Type B pancreatic cell (in vitro differentiated cells): Measurements from ENCODE around the gene ESPN. TPM values are rescaled to one million over a fixed set of nuclear protein-coding genes. Genes with fewer than 3 reads are reported as not detected.

Experiments
- DNase-seq: peaks from one replicate; pipeline ENCODE4 v3.0.0; 2021; ENCODE audit warnings: mixed read lengths; ENCODE audit not compliant: unreplicated experiment; ENCODE audit errors: extremely low spot score
- H3K27ac Mint-ChIP-seq: 2 replicates; pipeline ENCODE4 v1.8.0; 2021; ENCODE audit warnings: mild to moderate bottlenecking, mixed read lengths
- H3K27me3 Mint-ChIP-seq: 2 replicates; pipeline ENCODE4 v1.8.0; 2021; ENCODE audit warnings: mixed read lengths
- H3K36me3 Mint-ChIP-seq: 2 replicates; pipeline ENCODE4 v1.8.0; 2021; ENCODE audit warnings: mixed read lengths
- H3K4me1 Mint-ChIP-seq: one replicate; pipeline ENCODE4 v1.8.0; 2021; ENCODE audit warnings: mixed read lengths; ENCODE audit not compliant: unreplicated experiment
- H3K4me3 Mint-ChIP-seq: 2 replicates; pipeline ENCODE4 v1.8.0; 2021; ENCODE audit warnings: mild to moderate bottlenecking, mixed read lengths
- H3K9me3 Mint-ChIP-seq: 2 replicates; pipeline ENCODE4 v1.8.0; 2021; ENCODE audit warnings: mixed read lengths
- CTCF ChIP-seq: fragments of 200-600 bp; sonication (generic); conservative IDR thresholded peaks from 2 replicates; pipeline ENCODE4 v1.5.0; 2021; ENCODE audit warnings: antibody characterized with exemption, mild to moderate bottlenecking
- total RNA-seq: library from RNA; stranded (reverse); gene quantifications from 2 replicates; pipeline ENCODE4 v1.2.1, GENCODE V29; 2021; ENCODE audit warnings: low replicate concordance

ESPN gene
- total RNA-seq, 1 donor from 2014 or later = 13.8 TPM

- Mint-ChIP-seq H3K9me3 (no peaks in the 10 kb centered on the region), H3K27ac (no peak overlapping the region), H3K27me3 (peaks cover 3% of the 10 kb centered on the region), H3K4me1 (peaks cover 5% of the 10 kb centered on the region), H3K36me3 (peaks cover 11% of the 10 kb centered on the region), H3K4me3 (no peak overlapping the region)
- no peak for TF ChIP-seq CTCF
- no peak for DNase-seq
Observed at GRCh38 chr1:6463120-6463412, 38.5 kb downstream of the ESPN start.

- peak overlapping the region; percentile 36 for H3K27ac Mint-ChIP-seq
- H3K4me1 Mint-ChIP-seq = peaks cover 2% of the 10 kb centered on the region
- H3K27me3 Mint-ChIP-seq = peaks cover 3% of the 10 kb centered on the region
- no peak for DNase-seq
- no peaks in the 10 kb centered on the region for H3K9me3 Mint-ChIP-seq
- H3K4me3 Mint-ChIP-seq = no peak overlapping the region
- H3K36me3 Mint-ChIP-seq = peaks cover 9% of the 10 kb centered on the region
- no peak for TF ChIP-seq CTCF
Observed at GRCh38 chr1:6464514-6464836, 39.9 kb downstream of the ESPN start.

GRCh38 chr1:6464915-6465314, 40.3 kb downstream of the ESPN start:
- no peaks in the 10 kb centered on the region for H3K9me3 Mint-ChIP-seq
- no peak for TF ChIP-seq CTCF
- peaks cover 3% of the 10 kb centered on the region for H3K27me3 Mint-ChIP-seq
- no peak overlapping the region for H3K27ac Mint-ChIP-seq
- H3K36me3 Mint-ChIP-seq = peaks cover 8% of the 10 kb centered on the region
- no peak for DNase-seq
- H3K4me1 Mint-ChIP-seq = no peaks in the 10 kb centered on the region
- H3K4me3 Mint-ChIP-seq = no peak overlapping the region

- H3K36me3 Mint-ChIP-seq = peaks cover 8% of the 10 kb centered on the region
- H3K4me3 Mint-ChIP-seq = no peak overlapping the region
- no peak for TF ChIP-seq CTCF
- no peak for DNase-seq
- H3K27ac Mint-ChIP-seq = no peak overlapping the region
- H3K9me3 Mint-ChIP-seq = no peaks in the 10 kb centered on the region
- no peaks in the 10 kb centered on the region for H3K4me1 Mint-ChIP-seq
- H3K27me3 Mint-ChIP-seq = peaks cover 3% of the 10 kb centered on the region
Observed at GRCh38 chr1:6465461-6466005, 41.0 kb downstream of the ESPN start.

- Mint-ChIP-seq H3K36me3 (peaks cover 8% of the 10 kb centered on the region), H3K4me3 (no peak within 1 kb of the TSS), H3K27ac (no peak within 1 kb of the TSS), H3K27me3 (peaks cover 3% of the 10 kb centered on the region), H3K4me1 (no peaks in the 10 kb centered on the region), H3K9me3 (no peaks in the 10 kb centered on the region)
- DNase-seq = no peak
- TF ChIP-seq CTCF = no peak
Observed at GRCh38 chr1:6466023-6466422, 41.4 kb downstream of the ESPN start, which contains the start of gene TNFRSF25. TSS of gene TNFRSF25 (minus strand) at chr1:6466173. CDS start at chr1:6466107, 66 bp downstream.

- no peaks in the 10 kb centered on the region for H3K9me3 Mint-ChIP-seq
- no peak overlapping the region for H3K4me3 Mint-ChIP-seq
- no peak overlapping the region for H3K27ac Mint-ChIP-seq
- peaks cover 3% of the 10 kb centered on the region for H3K27me3 Mint-ChIP-seq
- TF ChIP-seq CTCF = no peak
- no peak for DNase-seq
- H3K36me3 Mint-ChIP-seq = peaks cover 8% of the 10 kb centered on the region
- H3K4me1 Mint-ChIP-seq = no peaks in the 10 kb centered on the region
Observed at GRCh38 chr1:6466751-6467150, 42.2 kb downstream of the ESPN start.
